HG03045 (cell line): ENCODE measurements around the gene APLP1.
"Not testable (repeated sequence)": the region's sequence is repeated elsewhere in the genome, so short reads cannot be mapped to it uniquely, and the experiment has no call there.

Experiments used
- ATAC-seq: cut with Tn5 transposase; IDR thresholded peaks from one replicate; pipeline ENCODE4 v1.9.1; 2021; ENCODE audit warnings: mild to moderate bottlenecking, moderate library complexity; ENCODE audit not compliant: unreplicated experiment

The APLP1 gene

GRCh38 chr19:35903550-35904179 lies 35.3 kb downstream of the APLP1 start:
- peak; percentile 42 for ATAC-seq

GRCh38 chr19:35904311-35905068 lies 36.1 kb downstream of the APLP1 start:
- ATAC-seq = no peak

GRCh38 chr19:35905178-35905727 lies 36.9 kb downstream of the APLP1 start:
- no peak for ATAC-seq

GRCh38 chr19:35907377-35907745 lies 39.0 kb downstream of the APLP1 start:
- ATAC-seq = no peak

GRCh38 chr19:35908010-35908441 lies 39.7 kb downstream of the APLP1 start, which contains the start of gene TYROBP:
Gene TYROBP (minus strand): TSS chr19:35908295. CDS start chr19:35908228, 67 bp downstream.
- ATAC-seq = no peak

GRCh38 chr19:35908973-35909683 lies 40.8 kb downstream of the APLP1 start:
- no peak for ATAC-seq

- no peak for ATAC-seq
These were observed 41.3 kb downstream of the APLP1 start for GRCh38 chr19:35909684-35910035.

GRCh38 chr19:35910355-35910754 lies 42.0 kb downstream of the APLP1 start:
- not testable (repeated sequence) for ATAC-seq

- ATAC-seq = no peak
These were observed 42.8 kb downstream of the APLP1 start for GRCh38 chr19:35911173-35911572.

GRCh38 chr19:35911790-35912189 lies 43.4 kb downstream of the APLP1 start:
- no peak for ATAC-seq

GRCh38 chr19:35913589-35913988 lies 45.2 kb downstream of the APLP1 start:
- ATAC-seq = no peak

GRCh38 chr19:35915443-35915842 lies 47.1 kb downstream of the APLP1 start:
- ATAC-seq = no peak

- ATAC-seq = no peak
These were observed 50.9 kb downstream of the APLP1 start for GRCh38 chr19:35919306-35919705.

- ATAC-seq = no peak
These were observed 52.6 kb downstream of the APLP1 start for GRCh38 chr19:35921012-35921411.

- no peak for ATAC-seq
These were observed 57.1 kb downstream of the APLP1 start for GRCh38 chr19:35925501-35925900.

GRCh38 chr19:35928507-35928906 lies 60.1 kb downstream of the APLP1 start:
- ATAC-seq = no peak
